Lower leg skin (tissue), 4 donors: ENCODE data around the gene TARDBP. TPM values are rescaled to one million over a fixed set of nuclear protein-coding genes. Genes with fewer than 3 reads are reported as not detected.
"Not testable (repeated sequence)": the region's sequence is repeated elsewhere in the genome, so short reads cannot be mapped to it uniquely, and the experiment has no call there.

Experiments used
- DNase-seq, 2 donors: peaks; one replicate each; pipeline ENCODE4 v3.0.0-alpha.2; 2019; ENCODE audit warnings: low spot score in 2 of 2
- H3K4me3 ChIP-seq: fragments of 200-600 bp; sonication (generic); 2 replicates; pipeline ENCODE4 v1.5.1; 2017; ENCODE audit warnings: mild to moderate bottlenecking, low read depth; ENCODE audit not compliant: poor library complexity, severe bottlenecking
- POLR2A ChIP-seq, 2 donors: fragments of 450-650 bp; IDR thresholded peaks; one replicate each; pipeline ENCODE4 v1.6.1; 2016 to 2017; ENCODE audit warnings: antibody characterized with exemption in 2 of 2, mild to moderate bottlenecking in 1 of 2, moderate library complexity in 1 of 2
- WGBS, 2 donors: methylation state at CpG; one replicate each; pipeline ENCODE4 v1.1.5; 2018; 5-methylcytosine and 5-hydroxymethylcytosine counted together
- intact Hi-C: fragments of 100-400 bp; cut with DNase I; formaldehyde crosslinking; loops from one replicate; pipeline ENCODE4 v1.15.0; 2023; ENCODE audit warnings: low total_unique reads
- total RNA-seq, 4 donors: library from RNA; depleted of rRNA; stranded (reverse); fragments of >200 nt; gene quantifications; one replicate each; pipeline ENCODE4 v1.1.0, GENCODE V29; 2016
- TF ChIP-seq, protein P1 (sequence below), 3 donors: fragments of 450-650 bp; IDR thresholded peaks; one replicate each; pipeline ENCODE4 v1.5.1; 2016; ENCODE audit warnings: antibody characterized with exemption in 3 of 3, mild to moderate bottlenecking in 3 of 3, moderate library complexity in 2 of 3

Gene TARDBP
- total RNA-seq, 4 donors from 2014 or later: 63.5 to 169 (median 125) TPM

GRCh38 chr1:11071463-11072215 lies 59.2 kb downstream of the TARDBP start:
- TF ChIP-seq POLR2A (IDR thresholded peaks at IDR 0.05): no peak
- TF ChIP-seq, protein P1, sequence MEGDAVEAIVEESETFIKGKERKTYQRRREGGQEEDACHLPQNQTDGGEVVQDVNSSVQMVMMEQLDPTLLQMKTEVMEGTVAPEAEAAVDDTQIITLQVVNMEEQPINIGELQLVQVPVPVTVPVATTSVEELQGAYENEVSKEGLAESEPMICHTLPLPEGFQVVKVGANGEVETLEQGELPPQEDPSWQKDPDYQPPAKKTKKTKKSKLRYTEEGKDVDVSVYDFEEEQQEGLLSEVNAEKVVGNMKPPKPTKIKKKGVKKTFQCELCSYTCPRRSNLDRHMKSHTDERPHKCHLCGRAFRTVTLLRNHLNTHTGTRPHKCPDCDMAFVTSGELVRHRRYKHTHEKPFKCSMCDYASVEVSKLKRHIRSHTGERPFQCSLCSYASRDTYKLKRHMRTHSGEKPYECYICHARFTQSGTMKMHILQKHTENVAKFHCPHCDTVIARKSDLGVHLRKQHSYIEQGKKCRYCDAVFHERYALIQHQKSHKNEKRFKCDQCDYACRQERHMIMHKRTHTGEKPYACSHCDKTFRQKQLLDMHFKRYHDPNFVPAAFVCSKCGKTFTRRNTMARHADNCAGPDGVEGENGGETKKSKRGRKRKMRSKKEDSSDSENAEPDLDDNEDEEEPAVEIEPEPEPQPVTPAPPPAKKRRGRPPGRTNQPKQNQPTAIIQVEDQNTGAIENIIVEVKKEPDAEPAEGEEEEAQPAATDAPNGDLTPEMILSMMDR (IDR thresholded peaks at IDR 0.05): no peak
- peak in 1 of 2 donors; percentile 61 for DNase-seq
- intact Hi-C loops: no loop called here
- 77 to 80% methylated on average over 15 of the region's 15 CpGs for WGBS, 2 donors
- H3K4me3 ChIP-seq: no peak overlapping the region

DNA sequence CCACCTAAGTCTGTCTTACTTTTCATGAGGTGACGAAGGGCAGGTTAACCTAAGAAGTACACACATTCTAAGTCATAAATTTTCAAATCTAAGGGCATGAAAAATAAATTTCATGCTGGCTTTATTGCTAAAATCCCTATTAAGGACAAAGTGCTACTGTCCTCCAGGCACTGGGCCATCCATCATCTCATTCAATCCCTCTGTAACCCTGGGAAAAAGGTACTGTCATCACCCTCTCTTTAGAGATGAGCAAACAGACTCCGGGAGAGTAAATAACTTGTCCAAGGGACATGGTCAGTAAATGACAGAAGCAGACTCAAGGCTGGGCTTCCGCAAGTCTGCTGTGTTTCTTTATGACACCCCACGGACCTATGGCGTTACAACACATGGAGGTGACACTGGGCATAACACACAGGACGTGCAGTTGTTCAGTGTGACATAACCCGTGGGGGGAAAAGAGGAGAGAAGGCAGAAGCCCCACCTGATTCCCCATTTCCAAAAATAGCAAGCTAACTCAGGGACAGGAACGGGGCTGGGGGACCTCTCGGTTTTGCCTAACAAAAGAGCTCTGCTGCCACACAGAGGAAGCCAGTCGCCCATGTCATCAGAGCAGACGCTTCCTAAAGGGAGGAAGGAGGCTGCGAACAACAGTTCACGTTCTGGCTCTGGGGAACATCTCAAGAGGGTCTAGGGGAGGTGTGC lies 59.9 kb downstream of the TARDBP start:
- peak in 1 of 2 donors; percentile 68 for DNase-seq
- WGBS, 2 donors: 84 to 88% methylated on average over 13 of the region's 13 CpGs
- no peak for TF ChIP-seq POLR2A (IDR thresholded peaks at IDR 0.05)
- TF ChIP-seq, protein P1 (IDR thresholded peaks at IDR 0.05): no peak
- no peak overlapping the region for H3K4me3 ChIP-seq
- intact Hi-C loops: no loop called here

DNA sequence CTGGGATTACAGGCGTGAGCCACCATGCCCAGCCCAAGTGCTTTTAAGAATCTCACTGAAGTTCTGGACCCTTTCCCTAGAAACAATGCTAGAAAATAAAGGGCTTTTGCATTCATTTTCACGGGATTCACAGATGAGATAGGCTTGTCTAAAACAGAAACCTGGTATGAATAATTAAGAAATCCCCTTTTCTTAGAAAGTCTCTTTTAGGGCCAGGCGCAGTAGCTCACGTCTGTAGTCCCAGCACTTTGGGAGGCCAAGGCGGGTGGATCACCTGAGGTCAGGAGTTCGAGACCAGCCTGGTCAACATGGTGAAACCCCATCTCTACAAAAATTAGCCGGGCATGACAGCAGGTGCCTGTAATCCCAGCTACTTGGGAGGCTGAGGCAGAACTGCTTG lies 60.9 kb downstream of the TARDBP start:
- intact Hi-C loops, H3K4me3 ChIP-seq: not testable (repeated sequence)
- 91% methylated on average over 7 of the region's 7 CpGs for WGBS, 2 donors
- peak in 1 of 2 donors; percentile 17 for DNase-seq

Other genes starting within 250 kb of the TARDBP start
- 100 to 1,000 TPM; 140 to 210 (median 169) TPM for gene CASZ1, start 216.0 kb upstream of the TARDBP start, total RNA-seq
- not detected for gene MASP2, start 34.6 kb downstream of the TARDBP start, total RNA-seq
- gene SRM, start 47.4 kb downstream of the TARDBP start, total RNA-seq: 10 to 100 TPM; 24.4 to 38.8 (median 31.6) TPM
- gene EXOSC10, start 87.2 kb downstream of the TARDBP start, total RNA-seq: 10 to 100 TPM; 51.8 to 78.1 (median 65.3) TPM
- 10 to 100 TPM in 1 of 4 donors, 1 to 10 TPM in 3; 1.3 to 16.6 (median 2.9) TPM for gene ANGPTL7, start 176.7 kb downstream of the TARDBP start, total RNA-seq
- gene MTOR, start 249.9 kb downstream of the TARDBP start, total RNA-seq: 10 to 100 TPM; 28.7 to 31.5 (median 29.7) TPM